Measurements from ENCODE around the gene IGF2.

DNA sequence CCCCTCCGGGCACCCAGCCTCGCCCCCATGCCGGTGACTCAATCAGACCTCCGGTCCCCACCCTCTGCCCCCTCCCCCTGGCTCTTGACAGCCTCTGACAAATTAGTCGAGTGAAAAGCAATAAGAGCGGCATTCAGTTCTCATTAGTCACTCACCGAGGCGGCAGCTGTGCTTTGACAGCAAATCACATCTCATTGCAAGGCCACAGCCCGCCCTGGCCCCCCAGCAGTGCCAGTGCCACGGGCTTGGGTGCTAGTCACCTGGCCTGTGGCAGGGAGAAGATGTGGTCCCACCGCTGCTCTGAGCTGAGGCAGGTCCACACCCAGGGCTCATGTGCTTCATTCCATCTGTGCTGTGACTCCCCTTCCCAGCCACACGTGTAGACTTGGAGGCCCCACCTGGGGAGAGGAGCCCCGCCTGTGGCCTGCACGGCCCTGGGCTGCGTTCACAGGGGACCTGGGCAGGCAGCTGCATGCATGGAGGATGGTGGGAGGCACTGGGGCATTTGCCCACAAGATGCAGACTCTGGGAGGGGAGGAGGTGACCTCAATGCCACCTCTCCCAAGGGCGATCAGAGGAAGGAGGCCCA is 39.8 kb upstream of the IGF2 start:
- no peak for TF ChIP-seq CTCF (IDR thresholded peaks at IDR 0.05)
- TF ChIP-seq POLR2AphosphoS5 (IDR thresholded peaks at IDR 0.05): no peak
- TF ChIP-seq POLR2A (IDR thresholded peaks at IDR 0.05): no peak
